Ishikawa (cell line): ENCODE measurements around the gene SDSL.

Experiments used
- CEBPB ChIP-seq: IDR thresholded peaks from 2 replicates; pipeline ENCODE4 v1.6.1; 2012
- CREB1 ChIP-seq: IDR thresholded peaks from 2 replicates; pipeline ENCODE4 v1.6.1; 2012; ENCODE audit warnings: low read depth
- EGR1 ChIP-seq: IDR thresholded peaks from 2 replicates; pipeline ENCODE4 v1.6.1; 2012
- EP300 ChIP-seq: IDR thresholded peaks from 2 replicates; pipeline ENCODE4 v1.6.1; 2012; ENCODE audit warnings: borderline replicate concordance
- FOXM1 ChIP-seq: IDR thresholded peaks from 2 replicates; pipeline ENCODE4 v1.6.1; 2012; ENCODE audit warnings: low read depth, borderline replicate concordance
- NFIC ChIP-seq: IDR thresholded peaks from 2 replicates; pipeline ENCODE4 v1.6.1; 2012
- RAD21 ChIP-seq: IDR thresholded peaks from 2 replicates; pipeline ENCODE4 v1.6.1; 2012; ENCODE audit warnings: low read depth
- TAF1 ChIP-seq: IDR thresholded peaks from 2 replicates; pipeline ENCODE4 v1.6.1; 2012; ENCODE audit warnings: low read depth, mild to moderate bottlenecking
- TCF12 ChIP-seq: IDR thresholded peaks from 2 replicates; pipeline ENCODE4 v1.6.1; 2012; ENCODE audit warnings: low read depth
- TEAD4 ChIP-seq: IDR thresholded peaks from 2 replicates; pipeline ENCODE4 v1.6.1; 2012
- YY1 ChIP-seq: IDR thresholded peaks from 2 replicates; pipeline ENCODE4 v1.6.1; 2012; ENCODE audit warnings: low read depth
- ZBTB7A ChIP-seq: IDR thresholded peaks from 2 replicates; pipeline ENCODE4 v1.6.1; 2012; ENCODE audit warnings: low read depth
- TF ChIP-seq, protein P1 (sequence below): IDR thresholded peaks from 2 replicates; pipeline ENCODE4 v1.6.1; 2012; ENCODE audit warnings: low read depth, mild to moderate bottlenecking
- TF ChIP-seq, protein P2 (sequence below): IDR thresholded peaks from 2 replicates; pipeline ENCODE4 v1.6.1; 2012
- TF ChIP-seq, protein P3 (sequence below): IDR thresholded peaks from 2 replicates; pipeline ENCODE4 v1.6.1; 2012

SDSL gene

DNA sequence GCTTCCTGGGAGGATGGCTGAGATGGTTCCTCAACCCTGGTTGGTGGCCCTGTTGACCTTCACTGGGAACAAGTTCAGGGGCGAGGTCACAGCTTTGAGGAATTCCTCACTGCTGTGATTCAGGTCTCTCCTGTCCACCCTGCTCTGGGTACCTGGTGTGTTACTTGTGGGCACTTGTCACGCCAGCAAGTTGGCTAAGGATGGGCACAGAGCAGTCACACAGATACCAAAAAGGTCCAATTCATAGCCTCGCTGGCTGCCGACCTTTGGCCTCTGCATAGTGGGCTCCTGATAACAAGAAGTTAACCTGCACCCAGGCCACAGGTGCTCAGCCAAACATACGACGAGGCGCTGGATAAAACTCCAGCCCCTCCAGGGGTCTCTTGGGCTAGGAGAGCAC, 29.7 kb upstream of the SDSL start:
- TF ChIP-seq, protein P1, sequence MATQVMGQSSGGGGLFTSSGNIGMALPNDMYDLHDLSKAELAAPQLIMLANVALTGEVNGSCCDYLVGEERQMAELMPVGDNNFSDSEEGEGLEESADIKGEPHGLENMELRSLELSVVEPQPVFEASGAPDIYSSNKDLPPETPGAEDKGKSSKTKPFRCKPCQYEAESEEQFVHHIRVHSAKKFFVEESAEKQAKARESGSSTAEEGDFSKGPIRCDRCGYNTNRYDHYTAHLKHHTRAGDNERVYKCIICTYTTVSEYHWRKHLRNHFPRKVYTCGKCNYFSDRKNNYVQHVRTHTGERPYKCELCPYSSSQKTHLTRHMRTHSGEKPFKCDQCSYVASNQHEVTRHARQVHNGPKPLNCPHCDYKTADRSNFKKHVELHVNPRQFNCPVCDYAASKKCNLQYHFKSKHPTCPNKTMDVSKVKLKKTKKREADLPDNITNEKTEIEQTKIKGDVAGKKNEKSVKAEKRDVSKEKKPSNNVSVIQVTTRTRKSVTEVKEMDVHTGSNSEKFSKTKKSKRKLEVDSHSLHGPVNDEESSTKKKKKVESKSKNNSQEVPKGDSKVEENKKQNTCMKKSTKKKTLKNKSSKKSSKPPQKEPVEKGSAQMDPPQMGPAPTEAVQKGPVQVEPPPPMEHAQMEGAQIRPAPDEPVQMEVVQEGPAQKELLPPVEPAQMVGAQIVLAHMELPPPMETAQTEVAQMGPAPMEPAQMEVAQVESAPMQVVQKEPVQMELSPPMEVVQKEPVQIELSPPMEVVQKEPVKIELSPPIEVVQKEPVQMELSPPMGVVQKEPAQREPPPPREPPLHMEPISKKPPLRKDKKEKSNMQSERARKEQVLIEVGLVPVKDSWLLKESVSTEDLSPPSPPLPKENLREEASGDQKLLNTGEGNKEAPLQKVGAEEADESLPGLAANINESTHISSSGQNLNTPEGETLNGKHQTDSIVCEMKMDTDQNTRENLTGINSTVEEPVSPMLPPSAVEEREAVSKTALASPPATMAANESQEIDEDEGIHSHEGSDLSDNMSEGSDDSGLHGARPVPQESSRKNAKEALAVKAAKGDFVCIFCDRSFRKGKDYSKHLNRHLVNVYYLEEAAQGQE: no peak
- TF ChIP-seq NFIC (no peak), EGR1 (no peak), CREB1 (no peak), FOXM1 (no peak), TCF12 (no peak), RAD21 (no peak), YY1 (no peak), CEBPB (no peak)
- TF ChIP-seq, protein P2, sequence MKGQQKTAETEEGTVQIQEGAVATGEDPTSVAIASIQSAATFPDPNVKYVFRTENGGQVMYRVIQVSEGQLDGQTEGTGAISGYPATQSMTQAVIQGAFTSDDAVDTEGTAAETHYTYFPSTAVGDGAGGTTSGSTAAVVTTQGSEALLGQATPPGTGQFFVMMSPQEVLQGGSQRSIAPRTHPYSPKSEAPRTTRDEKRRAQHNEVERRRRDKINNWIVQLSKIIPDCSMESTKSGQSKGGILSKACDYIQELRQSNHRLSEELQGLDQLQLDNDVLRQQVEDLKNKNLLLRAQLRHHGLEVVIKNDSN: no peak
- TF ChIP-seq, protein P3, sequence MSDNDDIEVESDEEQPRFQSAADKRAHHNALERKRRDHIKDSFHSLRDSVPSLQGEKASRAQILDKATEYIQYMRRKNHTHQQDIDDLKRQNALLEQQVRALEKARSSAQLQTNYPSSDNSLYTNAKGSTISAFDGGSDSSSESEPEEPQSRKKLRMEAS: no peak

- TF ChIP-seq, protein P3: no peak
- TF ChIP-seq ZBTB7A: no peak
- no peak for TF ChIP-seq EP300
- TF ChIP-seq, protein P1: no peak
- no peak for TF ChIP-seq RAD21
- no peak for TF ChIP-seq TCF12
- TF ChIP-seq FOXM1: no peak
- TF ChIP-seq TAF1: no peak
- TF ChIP-seq, protein P2: no peak
- TF ChIP-seq CEBPB: no peak
- no peak for TF ChIP-seq CREB1
- no peak for TF ChIP-seq TEAD4
- TF ChIP-seq EGR1: no peak
- no peak for TF ChIP-seq YY1
- TF ChIP-seq NFIC: no peak
Observed at GRCh38 chr12:113392988-113393579, 29.1 kb upstream of the SDSL start.

DNA sequence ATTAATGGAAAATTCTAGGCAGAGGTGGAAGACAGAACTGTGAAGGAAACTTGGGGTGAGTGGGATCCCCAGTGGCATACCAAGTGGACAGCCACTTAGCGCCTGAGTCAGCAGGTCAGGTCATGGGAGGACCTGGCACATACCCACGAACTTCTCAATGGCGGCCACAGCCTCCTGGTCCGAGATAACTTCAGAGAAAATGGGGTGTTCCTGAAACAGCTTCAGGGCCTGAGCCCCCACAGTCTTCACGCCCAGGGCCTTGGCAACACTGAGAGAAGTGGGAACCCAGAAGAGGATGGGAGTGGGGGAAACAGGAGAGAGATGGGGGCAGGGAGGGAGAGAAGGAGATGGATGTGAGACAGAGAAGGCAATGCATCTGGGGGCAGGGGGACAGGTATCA, 28.4 kb upstream of the SDSL start:
- TF ChIP-seq, protein P1: no peak
- TF ChIP-seq CREB1 (no peak), TAF1 (no peak), ZBTB7A (no peak)

DNA sequence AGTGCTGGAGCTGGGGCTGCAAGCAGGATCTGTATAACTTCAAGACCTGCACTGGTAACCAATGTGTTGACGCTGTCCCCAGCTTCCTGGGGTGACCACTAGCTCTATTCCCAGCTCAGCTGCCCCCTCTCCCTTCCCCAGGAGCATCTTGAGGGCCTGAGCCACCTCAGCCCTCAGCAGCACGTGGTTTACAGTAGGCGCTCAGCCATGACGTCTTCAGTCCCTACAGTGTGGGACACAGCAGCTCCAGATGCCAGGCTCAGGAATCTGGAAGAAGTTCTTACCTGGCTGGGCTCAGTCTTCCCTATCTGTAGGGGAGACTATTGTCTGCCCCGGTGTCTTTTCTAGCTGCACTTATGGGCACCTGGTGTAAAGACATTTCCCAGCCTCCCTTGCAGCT, 27.1 kb upstream of the SDSL start:
- TF ChIP-seq TEAD4 (no peak), YY1 (no peak), EGR1 (no peak), CREB1 (no peak)

- no peak for TF ChIP-seq ZBTB7A
- TF ChIP-seq, protein P1: no peak
Observed at GRCh38 chr12:113396200-113396599, 26.0 kb upstream of the SDSL start.
